ENCODE measurements around the gene ACP4.

ACP4 gene

DNA sequence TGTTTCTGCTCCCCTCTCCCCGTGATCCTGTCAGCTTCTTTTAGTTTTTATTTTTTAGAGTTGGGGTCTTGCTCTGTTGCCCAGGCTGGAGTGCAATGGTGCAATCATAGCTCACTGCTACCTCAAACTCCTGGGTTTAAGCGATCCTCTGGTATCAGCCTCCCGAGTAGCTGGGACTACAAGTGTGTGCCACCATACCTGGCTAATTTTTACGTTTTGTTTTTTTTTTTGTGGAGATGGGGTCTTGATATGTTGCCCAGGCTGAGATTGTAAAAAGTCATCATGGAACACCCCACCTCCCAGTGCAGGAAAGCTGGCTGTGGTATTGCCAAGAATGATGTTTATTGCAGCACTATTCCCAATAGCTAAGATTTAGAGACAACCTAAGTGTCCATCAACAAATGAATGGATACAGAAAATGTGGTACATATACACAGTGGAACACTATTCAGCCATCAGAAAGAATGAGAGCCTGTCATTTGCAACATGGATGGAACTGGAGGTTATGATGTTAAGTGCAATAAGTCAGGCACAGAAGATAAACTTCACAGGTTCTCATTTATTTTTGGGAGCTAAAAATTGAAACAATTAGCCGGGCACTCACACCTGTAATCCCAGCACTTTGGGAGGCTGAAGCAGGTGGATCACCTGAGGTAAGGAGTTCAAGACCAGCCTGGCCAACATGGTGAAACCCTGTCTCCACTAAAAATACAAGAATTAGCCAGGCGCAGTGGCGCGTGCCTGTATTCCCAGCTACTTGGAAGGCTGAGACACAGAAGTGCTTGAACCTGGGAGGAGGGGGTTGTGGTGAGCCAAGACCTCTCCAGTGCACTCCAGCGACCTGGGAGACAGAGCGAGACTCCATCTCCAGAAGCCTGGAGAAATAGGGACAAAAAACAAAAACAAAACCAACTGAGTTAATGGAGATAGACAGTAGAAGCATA is 49.8 kb downstream of the ACP4 start:
- no peak for DNase-seq (ENCODE audit: extremely low read depth in 1 of 2, low read depth in 1 of 2)

- no peak for DNase-seq (ENCODE audit: extremely low read depth in 1 of 2, low read depth in 1 of 2)
Measured at GRCh38 chr19:50842130-50842529, 51.9 kb downstream of the ACP4 start.

DNA sequence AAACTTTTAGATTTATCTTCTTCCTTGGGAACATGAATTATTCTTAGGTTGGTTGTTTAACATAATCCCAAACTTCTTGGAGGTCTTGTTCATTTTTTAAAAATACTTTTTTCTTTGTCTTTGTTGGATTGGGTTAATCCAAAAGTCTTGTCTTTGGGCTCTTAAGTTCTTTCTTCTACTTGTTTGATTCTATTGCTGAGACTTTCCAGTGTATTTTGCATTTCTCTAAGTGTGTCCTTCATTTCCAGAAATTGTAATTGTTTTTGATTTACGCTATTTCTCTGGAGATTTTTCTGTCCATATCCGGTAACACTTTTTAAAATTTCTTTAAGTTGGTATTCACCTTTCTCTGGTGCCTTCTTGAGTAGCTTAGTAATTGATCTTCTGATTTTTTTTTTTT is 53.0 kb downstream of the ACP4 start:
- no peak for DNase-seq (ENCODE audit: extremely low read depth in 1 of 2, low read depth in 1 of 2)

GRCh38 chr19:50843701-50844221 is 53.5 kb downstream of the ACP4 start:
- DNase-seq (ENCODE audit: extremely low read depth in 1 of 2, low read depth in 1 of 2) = no peak

DNA sequence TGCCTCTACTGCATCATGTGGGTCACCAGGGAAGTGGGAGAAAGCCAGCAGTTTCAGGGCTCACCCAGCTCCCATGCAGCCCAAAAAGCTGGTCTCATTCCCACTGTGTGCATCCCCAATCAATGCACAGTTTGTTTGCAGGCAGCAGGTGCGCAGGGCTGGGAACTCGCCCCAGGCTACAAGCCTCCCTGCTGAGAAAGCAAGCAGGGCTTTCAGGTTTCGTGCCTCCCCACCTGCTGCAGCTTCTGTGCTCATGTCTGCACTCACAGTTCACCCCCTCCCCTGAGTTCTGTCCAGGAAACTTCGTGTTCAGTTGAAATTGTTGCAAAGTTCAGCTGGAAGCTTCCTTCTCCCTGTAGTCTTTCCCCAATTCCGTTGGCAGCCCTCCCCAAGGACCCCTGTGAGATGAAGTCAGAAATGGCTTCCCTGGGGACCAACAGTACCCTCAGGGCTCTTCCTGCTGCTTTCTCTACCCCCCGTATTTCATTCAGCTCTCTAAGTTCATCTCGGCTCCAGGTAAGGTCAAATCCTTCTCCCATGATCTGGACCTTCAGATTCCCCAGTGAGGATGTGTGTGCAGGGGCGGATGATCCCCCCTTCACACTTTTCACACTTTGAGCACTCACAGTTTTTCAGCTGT is 54.2 kb downstream of the ACP4 start:
- DNase-seq (ENCODE audit: extremely low read depth in 1 of 2, low read depth in 1 of 2) = no peak

Measured in stimulated activated CD8-positive, alpha-beta memory T cell treated with anti-CD3 and anti-CD28 coated beads, Interleukin-7, amount 100 ng/mL, for 48 hours (primary cell).